Measurements from ENCODE around the gene KIF2A.

Gene KIF2A

GRCh38 chr5:62291829-62292228, 14.2 kb upstream of the KIF2A start:
- DNase-seq (ENCODE audit: low spot score): peak; percentile 71

DNA sequence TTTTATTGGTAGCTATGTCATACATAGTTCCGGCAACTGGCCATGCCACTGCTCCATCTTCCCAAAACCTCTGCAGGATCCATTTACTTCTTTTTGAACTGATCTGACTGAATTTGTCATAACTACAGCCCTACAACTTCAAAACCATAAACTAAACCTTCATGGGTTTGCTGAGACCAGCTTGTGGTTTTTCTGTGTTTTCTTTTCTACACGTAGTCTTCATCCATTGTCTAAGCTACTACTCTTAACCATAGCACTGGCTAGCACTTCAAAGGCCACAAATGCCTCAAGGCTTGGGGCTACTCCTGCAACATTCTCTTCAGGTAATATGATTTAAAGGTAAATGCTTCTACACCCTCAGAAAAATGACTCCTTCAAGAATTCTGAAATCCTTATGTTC, 9.0 kb upstream of the KIF2A start:
- DNase-seq (ENCODE audit: low spot score): peak; percentile 20

DNA sequence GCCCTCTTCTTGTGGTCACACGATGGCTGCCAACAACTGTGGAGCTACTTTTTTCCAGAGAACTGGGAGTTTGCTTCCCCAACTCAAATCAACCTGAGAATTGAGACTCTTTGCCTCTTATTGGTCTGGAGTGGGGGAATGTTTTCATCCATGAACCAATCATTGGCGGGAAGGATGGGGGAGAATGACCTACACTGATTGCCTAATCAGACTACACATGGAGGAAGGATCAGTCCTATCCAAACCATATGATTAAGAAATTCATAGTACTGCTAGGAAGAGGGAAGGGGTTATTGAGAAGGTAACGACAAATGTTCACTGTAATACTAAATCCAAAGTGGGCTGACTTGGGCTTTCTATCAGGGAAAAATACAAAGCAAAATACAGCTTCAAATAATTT, 7.9 kb upstream of the KIF2A start:
- DNase-seq (ENCODE audit: low spot score): no peak

GRCh38 chr5:62299101-62299500, 6.9 kb upstream of the KIF2A start:
- no peak for DNase-seq (ENCODE audit: low spot score)

DNA sequence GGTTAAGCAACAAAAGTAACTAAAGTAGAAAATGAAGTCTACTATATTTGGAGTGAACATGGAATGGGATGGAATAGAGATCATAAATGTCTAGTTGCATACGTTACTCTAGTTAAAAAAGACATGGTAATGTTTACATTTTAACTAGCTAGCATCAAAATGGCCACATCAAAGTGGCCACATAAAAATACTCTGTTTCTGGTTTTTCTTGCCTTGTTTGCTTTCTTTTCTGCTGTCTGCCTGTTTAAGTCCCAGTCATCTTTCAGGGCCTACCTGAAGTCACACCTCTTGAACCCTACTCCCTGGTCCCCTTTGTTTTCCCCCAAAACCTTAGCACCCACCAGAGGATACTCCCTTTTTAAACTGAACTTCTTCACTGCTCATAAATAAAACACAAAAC, 6.4 kb upstream of the KIF2A start:
- peak; percentile 54 for DNase-seq (ENCODE audit: low spot score)

DNA sequence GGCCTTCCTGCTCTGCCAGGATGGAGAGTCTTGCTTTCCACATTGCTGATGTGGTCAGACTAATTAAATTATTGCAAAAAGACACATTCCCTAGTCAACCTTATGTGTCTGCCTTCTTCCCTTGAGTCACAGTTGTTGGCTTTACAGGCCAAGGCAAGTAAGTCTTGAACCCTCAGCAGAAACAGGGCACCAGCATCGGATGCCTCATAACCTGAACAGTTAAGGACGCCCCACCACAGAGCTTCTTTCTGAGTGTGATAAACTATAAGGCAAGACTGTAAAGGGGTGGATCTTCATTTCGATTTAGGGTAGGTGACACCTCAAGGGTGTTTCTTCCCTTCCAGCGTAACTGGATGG, 670 bp upstream of the KIF2A start:
- DNase-seq (ENCODE audit: low spot score): no peak

DNA sequence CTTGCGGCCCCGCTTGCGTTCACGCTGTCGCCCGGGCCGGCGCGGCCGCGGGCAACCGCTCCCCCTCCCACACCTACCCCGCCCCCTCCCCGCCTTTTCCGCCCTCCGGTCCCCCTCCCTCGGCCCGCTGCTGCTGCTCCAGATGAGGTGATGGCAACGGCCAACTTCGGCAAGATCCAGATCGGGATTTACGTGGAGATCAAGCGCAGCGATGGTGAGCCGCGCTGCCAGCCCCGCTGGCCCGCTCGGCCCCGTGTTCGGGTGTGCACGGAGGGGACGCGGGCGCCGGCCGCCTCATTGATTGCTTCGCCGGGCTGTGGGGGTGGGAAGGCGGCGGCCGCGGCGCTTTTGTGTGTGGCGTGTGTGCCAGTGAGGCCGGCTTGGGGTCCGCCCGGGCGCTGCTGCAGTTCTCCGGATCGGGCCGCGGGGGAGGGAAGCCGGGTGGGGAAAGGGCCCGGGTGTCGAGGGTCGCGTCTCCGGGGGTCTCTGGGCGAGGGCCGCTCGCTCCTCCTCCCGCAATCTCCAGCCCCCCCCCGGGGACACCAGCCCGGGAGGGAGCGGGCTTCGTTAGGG, 403 bp downstream of the KIF2A start:
- no peak for DNase-seq (ENCODE audit: low spot score)

DNA sequence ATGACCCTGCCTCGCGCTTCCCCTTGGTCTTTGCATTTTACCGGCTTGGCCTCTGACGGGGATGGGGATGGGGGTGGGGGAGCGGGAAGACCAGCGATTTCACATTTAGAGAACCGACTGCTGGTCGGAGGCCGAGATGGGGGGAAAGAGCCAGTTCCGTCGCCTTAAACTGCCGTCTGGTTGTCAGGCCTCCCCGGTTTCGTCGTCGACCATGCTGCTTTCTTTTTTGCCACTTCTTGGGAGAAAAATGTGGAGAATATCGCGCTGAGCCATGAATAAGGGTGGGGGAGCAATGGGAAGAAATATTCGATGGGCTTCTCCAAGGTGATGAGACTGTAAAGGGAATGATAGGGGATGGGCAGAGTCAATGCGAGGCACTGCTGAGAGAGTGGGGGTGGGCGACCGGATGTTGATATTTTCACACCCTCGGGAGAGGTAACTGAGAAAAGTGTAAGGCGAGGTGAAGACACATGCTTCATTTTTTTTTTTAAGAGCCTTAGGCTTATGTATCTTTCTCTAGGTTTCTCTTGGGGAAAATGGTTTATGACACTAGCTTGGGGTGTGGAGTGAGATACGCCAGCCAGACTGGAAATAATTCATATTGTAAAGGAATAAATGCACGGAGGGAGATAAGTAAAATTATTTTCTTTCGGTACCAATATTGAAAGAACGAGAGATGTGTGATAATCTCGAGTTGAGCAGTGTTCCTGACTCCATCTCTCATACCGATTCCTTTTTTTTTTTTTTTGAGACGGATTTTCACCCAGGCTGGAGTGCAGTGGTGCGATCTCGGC, 1.1 kb downstream of the KIF2A start:
- DNase-seq (ENCODE audit: low spot score): peak; percentile 52

- DNase-seq (ENCODE audit: low spot score): no peak
Measured at GRCh38 chr5:62308439-62308838, 2.4 kb downstream of the KIF2A start.

DNA sequence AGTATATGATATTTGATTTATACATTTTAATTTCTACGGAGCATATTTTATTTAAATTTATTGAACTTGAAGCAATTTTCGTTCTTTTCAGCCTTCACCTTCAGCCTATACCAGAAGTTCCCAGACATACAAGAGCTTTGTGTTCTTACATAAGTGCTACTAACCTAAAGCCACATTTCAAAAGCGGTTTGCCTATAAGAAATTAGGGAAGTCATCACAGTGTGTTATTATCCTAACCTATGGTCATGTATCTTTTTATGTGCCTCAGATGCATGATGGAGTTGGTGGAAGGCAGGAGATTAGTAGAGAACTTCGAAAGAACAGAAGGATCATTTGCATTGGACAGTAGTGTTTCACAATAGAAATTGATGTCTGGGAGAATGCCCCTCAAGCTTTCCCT, 3.1 kb downstream of the KIF2A start:
- DNase-seq (ENCODE audit: low spot score): no peak

GRCh38 chr5:62310426-62311143, 4.6 kb downstream of the KIF2A start:
- no peak for DNase-seq (ENCODE audit: low spot score)

DNA sequence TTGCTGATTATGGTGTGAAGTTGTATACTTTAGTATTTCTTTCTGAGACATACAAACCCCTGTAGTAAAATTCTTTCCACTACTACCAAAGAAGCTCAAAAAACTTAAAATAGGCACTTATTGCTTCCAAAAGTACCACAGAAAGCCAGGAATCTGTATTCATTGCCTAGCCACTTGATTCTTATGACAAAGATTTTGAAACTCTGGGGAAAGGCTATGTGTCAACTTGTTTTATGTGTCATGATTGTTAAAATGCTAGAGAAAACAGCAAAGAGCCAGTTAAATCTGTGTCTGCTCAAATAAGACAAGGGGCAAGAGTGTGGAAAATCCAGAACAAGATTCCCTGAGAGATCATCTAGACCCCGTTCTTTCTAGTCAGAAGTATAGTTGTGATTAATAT, 6.0 kb downstream of the KIF2A start:
- DNase-seq (ENCODE audit: low spot score): no peak

DNA sequence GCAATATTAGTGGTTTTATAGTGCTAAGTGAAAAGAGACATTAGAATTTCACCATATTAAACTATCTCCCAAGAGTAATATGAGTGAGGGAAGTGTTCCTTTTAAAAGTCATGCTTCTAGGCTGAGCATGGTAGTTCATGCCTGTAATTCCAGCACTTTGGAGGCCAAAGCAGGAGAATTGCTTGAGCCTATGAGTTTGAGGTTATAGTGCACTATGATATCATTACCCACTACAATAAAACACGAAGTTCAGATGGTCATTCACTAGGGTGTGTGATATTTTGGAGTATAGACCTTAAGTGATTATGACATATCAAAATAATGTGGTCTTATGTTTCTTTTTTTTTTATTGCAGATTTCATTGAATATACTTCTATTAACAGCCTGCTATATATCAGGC, 6.7 kb downstream of the KIF2A start:
- no peak for DNase-seq (ENCODE audit: low spot score)

GRCh38 chr5:62314213-62314830, 8.3 kb downstream of the KIF2A start:
- no peak for DNase-seq (ENCODE audit: low spot score)

DNA sequence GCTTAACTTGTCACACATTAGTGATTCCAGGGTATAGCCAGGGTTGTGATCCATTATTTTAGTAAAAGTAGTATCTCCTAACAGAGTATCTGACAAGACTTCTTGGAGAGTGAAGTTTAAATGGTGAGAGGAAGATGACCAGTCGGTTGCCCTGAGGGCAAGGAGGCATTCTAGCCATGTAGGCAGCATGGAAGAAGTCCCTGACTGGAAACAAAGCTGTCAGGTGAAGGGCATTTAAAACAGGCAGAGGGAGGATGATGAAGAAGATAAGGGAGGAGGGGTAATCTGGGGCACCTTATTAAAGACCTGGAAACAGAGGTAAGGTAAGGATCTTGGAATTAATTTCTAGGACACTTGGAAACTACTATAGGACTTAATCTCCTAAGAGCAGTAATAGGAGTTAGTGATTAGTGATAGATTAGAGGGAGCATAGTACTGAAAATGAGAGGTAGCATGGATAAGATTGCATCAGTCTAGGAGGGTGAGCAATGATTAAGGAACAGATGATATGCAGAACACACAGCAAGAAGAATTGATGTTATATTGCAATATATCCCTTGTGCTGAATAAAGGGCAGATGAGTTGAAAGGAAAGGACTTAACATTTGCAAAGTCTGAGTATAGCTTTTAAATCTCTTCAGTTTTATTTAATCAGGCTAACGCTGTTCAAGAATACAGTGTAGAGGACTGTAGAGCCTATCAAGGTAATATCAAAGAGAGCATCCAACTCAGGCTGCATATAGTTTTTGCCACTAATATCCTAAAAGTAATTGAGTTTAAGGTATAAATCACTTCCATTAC, 9.6 kb downstream of the KIF2A start:
- no peak for DNase-seq (ENCODE audit: low spot score)

- no peak for DNase-seq (ENCODE audit: low spot score)
Measured at GRCh38 chr5:62316176-62316502, 10.1 kb downstream of the KIF2A start.

GRCh38 chr5:62317810-62318209, 11.8 kb downstream of the KIF2A start:
- no peak for DNase-seq (ENCODE audit: low spot score)

DNA sequence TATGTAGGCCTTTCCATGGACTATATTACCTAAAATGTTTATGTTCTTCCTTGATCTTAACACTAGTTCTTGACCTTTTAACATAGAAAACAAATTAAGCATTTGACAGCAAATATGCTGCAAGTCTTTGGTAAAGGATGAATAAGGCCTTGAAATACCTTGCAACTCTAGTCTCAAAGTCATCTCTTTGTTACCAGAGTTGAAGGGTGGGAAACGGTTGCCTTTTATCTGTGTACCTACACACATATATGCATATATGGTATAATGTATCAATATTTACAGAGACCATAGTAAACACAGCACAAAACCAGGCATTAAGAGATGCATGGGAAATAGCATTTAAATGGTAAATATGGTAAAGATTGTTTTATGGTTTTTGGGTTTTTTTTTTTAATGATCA, 16.5 kb downstream of the KIF2A start:
- DNase-seq (ENCODE audit: low spot score): no peak

GRCh38 chr5:62326302-62326701, 20.3 kb downstream of the KIF2A start:
- DNase-seq (ENCODE audit: low spot score): no peak

GRCh38 chr5:62326702-62327101, 20.7 kb downstream of the KIF2A start:
- no peak for DNase-seq (ENCODE audit: low spot score)

GRCh38 chr5:62327138-62328053, 21.4 kb downstream of the KIF2A start:
- DNase-seq (ENCODE audit: low spot score): no peak

Data from CD4-positive, alpha-beta T cell treated with Interleukin-6 at 100 ng/mL for 8 hours (primary cell).